Effector CD8-positive, alpha-beta T cell (primary cell): Measurements from ENCODE around the gene SHQ1.

Experiments used
- DNase-seq: peaks from one replicate; lab custom pipeline; 2025; lab: John Stamatoyannopoulos, UW

SHQ1 gene

DNA sequence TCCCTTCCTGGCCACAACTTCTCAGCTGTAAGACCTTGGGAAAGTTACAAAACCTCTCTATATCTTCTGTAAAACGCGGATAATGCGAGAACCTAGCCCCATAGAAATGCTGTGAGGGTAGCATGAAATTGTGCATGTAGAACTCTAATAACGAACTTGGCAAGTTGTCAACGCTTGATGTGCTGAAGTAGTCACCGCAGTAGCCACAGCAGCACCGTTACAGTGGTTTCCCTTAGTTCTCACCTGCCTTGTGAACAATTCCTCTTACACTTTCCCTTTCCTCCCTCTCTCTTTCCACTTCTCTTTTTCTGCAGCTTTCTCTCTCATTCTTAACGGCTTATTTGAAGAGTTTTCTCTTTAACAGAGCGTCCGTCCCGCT is 447 bp upstream of the SHQ1 start:
- DNase-seq, result peak; percentile 18

DNA sequence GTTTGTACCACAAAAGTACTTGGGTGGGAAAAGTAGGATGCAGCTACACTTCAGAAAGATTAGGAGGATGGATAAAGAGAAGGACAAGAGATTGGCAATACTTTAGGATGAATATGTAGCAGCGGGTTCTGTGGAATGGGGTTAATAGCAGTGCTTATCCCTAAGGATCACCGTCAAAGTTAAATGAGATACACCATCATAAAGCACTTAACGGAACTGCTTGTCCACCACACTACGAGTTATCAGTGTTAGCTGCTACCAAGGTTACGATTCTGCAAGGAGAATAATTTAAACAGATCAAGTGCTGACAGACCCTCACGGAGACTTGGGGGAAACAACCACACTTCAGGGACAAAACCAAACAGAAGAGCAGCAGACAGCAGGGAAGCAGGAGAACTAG is 963 bp downstream of the SHQ1 start:
- DNase-seq, result no peak

GRCh38 chr3:72846166-72846565 is 2.1 kb downstream of the SHQ1 start:
- DNase-seq, result no peak

DNA sequence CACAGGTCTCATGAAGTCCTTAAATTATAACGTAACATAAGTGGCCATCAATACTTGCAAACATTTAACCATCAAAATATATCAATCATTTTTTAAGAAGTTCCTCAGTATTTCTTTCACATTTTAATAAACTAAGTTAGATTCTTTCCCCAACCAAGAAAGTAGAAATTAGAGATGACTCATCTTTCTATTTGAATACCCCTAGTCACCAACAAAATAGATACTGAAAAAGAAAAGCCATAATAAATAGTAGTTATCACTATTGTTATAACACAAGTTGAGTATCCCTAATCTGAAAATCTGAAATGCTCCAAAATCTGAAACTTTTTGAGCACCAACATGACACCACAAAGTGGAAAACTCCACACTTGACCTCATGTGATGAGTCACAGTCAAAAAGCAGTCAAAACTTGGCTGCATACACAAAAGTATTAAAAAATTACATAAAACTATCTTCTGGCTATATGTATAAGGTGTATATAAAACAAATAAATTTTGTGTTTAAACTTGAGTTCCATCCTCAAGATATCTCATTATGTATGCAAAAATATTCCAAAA is 3.7 kb downstream of the SHQ1 start:
- DNase-seq, result no peak

DNA sequence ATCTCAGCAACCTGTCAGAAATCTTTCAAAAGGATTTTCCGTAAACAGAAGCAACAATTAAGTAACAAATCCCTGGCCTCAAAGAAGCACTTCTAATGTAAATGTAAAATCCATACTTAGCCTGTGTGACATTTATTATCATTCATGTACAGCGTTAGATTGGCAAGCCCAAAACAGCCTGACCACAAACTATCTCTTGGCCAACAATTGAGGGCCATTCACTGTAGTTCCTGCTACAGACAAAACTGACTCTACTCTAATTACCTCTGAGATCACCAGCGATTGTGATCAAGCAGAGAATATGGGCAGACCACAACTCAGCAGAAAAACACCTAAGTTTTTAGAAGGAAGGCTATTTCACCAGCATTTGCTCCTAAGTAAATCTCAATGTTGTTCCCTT is 9.2 kb downstream of the SHQ1 start:
- no peak for DNase-seq

DNA sequence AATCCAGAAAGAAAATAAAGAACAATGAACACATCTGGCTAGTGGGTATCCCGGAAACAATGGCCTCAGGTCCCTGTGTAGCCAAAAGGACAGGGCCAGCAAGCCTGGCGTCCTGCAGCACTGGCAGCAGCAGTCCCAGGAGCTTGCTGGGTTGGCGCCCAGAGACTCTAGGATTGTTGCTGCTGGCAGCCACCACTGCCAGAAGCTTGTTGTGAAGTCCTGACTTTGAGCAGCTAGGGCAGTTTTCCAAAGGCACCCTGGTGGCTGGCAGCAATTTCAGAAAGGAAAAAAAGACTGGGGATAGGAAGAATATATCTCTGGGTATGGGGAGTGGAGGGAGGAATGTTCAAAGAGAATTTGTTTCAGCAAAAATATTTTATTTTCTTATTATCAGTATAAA is 11.3 kb downstream of the SHQ1 start:
- no peak for DNase-seq

GRCh38 chr3:72836416-72836815 is 11.8 kb downstream of the SHQ1 start:
- DNase-seq, result no peak

DNA sequence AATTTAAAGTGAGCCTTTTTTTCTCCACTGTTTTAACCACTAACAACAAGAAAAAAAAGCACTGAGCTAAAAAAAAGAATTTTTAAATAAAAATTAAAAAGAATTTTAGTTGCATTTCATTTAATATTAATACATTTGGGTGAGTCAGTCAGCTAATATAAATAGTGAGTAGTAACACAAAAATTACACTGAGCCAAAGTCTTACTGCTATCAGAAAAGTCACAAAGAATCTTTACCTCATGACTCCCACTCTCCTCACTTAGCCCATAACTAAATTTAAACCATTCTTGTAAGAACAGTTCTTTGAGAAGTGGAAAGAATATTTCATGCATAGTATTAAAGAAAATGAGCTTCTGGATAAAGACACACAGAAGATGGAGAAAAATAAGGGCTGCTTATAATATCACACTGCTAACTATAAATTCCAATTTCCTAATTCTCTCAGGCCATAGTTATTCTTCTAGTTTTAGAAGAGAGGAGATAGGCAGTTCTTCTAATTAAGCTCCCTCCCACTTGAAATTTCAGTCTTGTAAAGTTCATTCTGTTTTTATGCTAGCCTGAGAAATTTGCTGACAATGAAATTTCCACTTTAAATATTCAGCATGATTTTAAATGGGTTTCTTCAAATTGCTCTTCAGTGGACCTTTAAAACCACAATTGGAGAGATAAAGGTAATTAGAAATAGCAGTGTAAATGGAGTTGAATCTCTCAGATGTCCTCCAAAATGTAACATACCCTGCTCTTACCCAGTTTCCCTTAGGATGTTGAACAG is 17.6 kb downstream of the SHQ1 start:
- no peak for DNase-seq

GRCh38 chr3:72829701-72830100 is 18.5 kb downstream of the SHQ1 start:
- no peak for DNase-seq

GRCh38 chr3:72821161-72821781 is 27.0 kb downstream of the SHQ1 start:
- DNase-seq, result no peak

DNA sequence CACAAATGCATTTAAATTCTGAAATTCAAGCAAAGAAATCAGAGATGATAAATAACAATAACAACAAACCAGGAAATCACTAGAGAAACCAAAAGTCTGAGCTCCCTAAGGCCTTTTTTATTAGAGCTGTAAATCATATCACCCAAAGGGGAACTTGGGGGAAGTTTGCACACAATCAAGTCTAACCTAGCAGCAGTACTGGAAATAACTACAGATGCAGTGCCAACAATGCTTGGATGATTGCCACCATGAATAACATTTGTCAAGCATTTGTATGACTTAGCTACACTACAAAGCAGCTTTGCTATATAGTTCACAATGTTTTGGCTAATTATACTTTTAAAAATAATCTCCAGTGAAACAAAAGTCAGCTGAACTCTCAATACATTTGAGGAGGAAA is 27.8 kb downstream of the SHQ1 start:
- no peak for DNase-seq

- DNase-seq, result no peak
Measured at GRCh38 chr3:72818905-72819304, 29.3 kb downstream of the SHQ1 start.

- no peak for DNase-seq
Measured at GRCh38 chr3:72818092-72818773, 30.0 kb downstream of the SHQ1 start.

- DNase-seq, result no peak
Measured at GRCh38 chr3:72816862-72817355, 31.3 kb downstream of the SHQ1 start.

- DNase-seq, result no peak
Measured at GRCh38 chr3:72814308-72814707, 33.9 kb downstream of the SHQ1 start.

DNA sequence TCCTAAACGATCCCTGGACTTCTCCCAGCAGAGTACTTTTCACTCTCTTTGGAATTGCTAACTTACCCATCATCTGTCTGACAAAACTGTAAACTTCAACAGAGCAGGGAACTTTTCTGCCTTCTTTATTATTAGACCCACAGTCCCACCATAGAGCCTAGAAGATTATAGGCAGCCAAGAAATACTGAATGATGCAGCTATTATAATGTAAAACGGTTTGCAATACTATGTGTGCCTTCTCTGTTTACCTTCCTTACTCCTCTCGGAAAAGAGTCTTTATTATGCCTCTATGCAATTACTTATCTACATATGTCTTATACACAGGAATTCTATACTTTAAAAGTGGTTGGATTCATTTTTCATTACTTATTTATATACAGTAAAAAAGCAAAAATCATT is 36.0 kb downstream of the SHQ1 start:
- DNase-seq, result no peak

- DNase-seq, result no peak
Measured at GRCh38 chr3:72811571-72811970, 36.7 kb downstream of the SHQ1 start.

GRCh38 chr3:72810659-72811434 is 37.4 kb downstream of the SHQ1 start:
- no peak for DNase-seq

- DNase-seq, result no peak
Measured at GRCh38 chr3:72810063-72810462, 38.2 kb downstream of the SHQ1 start.

GRCh38 chr3:72804361-72804760 is 43.9 kb downstream of the SHQ1 start:
- DNase-seq, result no peak

DNA sequence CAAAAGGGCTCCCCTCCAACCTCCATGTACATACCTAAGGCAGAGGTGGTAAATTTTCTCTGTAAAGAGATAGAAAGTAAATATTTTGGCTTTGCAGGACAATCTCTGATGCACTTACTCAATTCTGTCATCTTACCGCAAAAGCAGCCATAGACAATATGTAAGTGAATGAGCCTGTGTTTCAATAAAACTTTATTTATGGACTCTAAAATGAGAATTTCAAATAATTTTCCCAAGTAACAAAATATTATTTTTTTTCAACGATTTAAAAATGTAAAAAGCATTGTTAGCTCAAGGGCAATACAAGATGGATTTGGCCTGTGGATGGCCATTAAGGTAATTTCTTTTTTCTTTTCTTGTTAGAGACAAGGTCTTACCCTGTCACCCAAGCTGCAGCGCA is 44.7 kb downstream of the SHQ1 start:
- no peak for DNase-seq

- DNase-seq, result no peak
Measured at GRCh38 chr3:72802001-72802400, 46.2 kb downstream of the SHQ1 start.
